Superior temporal gyrus (tissue), 1 donor: ENCODE data around the gene BMPR1A.

Experiments used
- DNase-seq: peaks from one replicate; pipeline ENCODE4 v3.0.0-alpha.2; 2016; ENCODE audit errors: extremely low spot score

Gene BMPR1A

GRCh38 chr10:86765548-86765947, 9.1 kb downstream of the BMPR1A start:
- DNase-seq = no peak

GRCh38 chr10:86768412-86769062, 12.1 kb downstream of the BMPR1A start:
- DNase-seq = no peak

DNA sequence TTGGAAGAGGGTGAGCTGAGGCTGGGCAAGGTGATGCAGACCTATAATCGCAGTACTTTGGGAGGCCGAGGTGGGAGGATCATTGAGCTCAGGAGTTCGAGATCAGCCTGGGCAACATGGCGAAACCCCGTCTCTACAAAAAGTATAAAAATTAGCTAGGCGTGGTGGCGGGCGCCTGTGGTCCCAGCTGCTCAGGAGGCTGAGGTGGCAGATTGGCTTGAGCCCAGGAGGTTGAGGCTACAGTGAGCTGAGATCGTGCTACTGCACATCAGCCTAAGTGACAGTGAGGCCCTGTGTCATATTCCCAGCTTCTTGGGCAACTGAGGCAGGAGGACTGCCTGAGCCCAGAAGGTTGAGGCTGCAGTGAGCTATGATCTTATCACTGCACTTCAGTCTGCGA, 13.6 kb downstream of the BMPR1A start:
- no peak for DNase-seq

- no peak for DNase-seq
Observed at GRCh38 chr10:86770412-86770960, 14.1 kb downstream of the BMPR1A start.

DNA sequence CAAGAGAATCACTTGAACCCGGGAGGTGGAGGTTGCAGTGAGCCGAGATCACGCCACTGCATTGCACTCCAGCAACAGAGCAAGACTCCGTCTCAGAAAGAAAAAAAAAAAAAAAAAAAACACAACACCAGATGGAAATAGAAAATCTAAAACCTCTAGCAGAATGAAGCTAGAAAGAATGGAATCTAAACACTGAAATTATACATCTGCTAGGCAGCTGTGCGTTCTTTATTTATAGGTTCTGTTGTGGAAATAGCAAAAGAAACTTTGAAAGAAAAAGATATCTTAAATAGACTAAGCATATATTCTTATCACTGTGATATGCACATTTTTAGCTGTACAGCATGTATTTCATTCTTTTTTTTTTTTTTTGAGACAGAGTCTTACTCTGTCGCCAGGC, 17.1 kb downstream of the BMPR1A start:
- DNase-seq = no peak

- no peak for DNase-seq
Observed at GRCh38 chr10:86775056-86775869, 18.8 kb downstream of the BMPR1A start.

GRCh38 chr10:86775870-86776180, 19.4 kb downstream of the BMPR1A start:
- no peak for DNase-seq

- DNase-seq = no peak
Observed at GRCh38 chr10:86779220-86780017, 23.0 kb downstream of the BMPR1A start.

DNA sequence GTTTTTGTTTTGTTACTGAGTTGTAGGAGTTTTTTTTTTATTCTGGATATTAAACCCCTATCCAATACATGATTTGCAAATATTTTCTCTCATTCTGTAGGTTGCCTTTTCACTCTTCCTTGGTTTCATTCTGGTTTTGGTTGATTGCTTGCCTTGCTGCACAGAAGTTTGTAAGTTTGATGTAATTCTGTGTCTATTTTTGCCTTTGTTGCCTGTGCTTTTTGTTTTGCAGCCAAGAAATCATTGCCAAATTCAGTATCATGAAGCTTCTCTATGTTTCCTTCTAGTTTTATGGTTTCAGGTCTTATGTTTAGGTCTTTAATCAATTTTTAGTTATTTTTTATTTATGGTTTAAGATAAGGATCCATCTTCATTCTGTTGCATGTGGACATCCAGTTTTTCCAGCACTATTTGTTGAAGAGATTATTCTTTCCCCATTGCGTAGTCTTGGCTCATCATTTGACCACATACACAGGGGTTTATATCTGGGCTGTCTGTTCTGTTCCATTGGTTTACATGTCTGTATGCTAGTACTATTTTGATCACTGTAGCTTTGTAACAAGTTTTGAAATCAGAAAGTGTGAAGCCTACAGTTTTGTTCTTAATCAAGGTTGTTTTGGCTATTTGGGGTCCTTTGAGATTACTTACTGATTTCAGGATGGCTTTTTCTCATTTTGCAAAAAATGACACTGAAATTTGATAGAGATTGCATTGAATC, 26.4 kb downstream of the BMPR1A start:
- no peak for DNase-seq

GRCh38 chr10:86785037-86785436, 28.6 kb downstream of the BMPR1A start:
- DNase-seq = no peak

GRCh38 chr10:86785968-86786367, 29.5 kb downstream of the BMPR1A start:
- DNase-seq = no peak

- no peak for DNase-seq
Observed at GRCh38 chr10:86786368-86786767, 29.9 kb downstream of the BMPR1A start.

DNA sequence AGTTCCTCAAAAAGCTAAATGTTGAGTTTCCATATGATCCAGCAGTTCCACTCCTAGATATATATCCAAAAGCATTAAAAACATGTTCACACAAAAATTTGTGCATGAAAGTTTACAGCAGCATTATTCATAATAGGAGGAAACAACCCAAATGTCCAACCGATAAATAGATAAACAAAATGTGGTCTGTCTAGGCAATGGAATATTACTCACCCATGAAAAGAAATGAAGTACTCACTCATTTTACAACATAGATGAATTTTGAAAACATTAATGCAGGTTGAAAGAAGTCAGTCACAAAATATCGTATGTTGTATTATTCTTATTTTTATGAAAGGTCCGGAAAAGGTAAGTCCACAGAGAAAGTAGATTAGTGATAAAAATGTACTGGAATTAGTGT, 34.0 kb downstream of the BMPR1A start:
- DNase-seq = no peak

- no peak for DNase-seq
Observed at GRCh38 chr10:86792461-86793167, 36.2 kb downstream of the BMPR1A start.

- no peak for DNase-seq
Observed at GRCh38 chr10:86793696-86794095, 37.3 kb downstream of the BMPR1A start.

GRCh38 chr10:86795353-86795752, 38.9 kb downstream of the BMPR1A start:
- DNase-seq = no peak

DNA sequence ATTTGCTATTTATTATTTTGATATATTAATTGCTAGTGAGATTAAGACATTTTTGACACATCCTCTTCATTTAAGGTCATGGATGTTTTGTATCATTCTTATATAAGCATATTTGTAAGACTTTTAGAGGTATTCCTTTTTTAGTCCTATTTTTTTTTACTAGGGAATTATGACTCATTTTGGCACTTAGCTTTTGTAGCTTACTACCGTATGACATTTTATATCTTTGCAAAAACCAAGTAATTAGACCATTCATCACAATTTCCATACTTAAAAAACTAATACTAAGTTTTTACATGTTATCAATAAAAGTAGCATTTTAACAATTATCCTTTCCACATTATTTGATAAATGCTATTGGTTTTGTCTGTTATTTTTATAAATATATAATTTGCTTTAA, 41.6 kb downstream of the BMPR1A start:
- no peak for DNase-seq

DNA sequence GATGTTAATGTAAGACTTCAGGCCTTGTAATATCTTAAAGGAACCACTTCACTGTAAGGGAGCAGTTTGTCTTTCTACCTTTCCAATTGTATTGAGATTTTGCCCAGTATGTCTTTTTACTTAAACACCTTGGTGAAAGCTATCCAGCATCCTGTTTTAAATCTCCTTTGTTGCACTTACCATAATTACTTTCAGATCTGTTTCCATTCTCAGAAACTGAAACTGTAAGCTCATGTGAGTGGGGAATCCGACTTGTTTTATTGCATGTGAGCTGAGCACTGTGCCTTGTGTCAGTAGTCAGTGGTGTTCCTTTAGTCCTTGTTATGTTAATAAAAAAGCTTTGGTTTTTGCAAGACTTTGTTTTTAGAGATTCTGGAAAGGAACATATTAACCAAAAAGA, 42.2 kb downstream of the BMPR1A start:
- peak; percentile 43 for DNase-seq

DNA sequence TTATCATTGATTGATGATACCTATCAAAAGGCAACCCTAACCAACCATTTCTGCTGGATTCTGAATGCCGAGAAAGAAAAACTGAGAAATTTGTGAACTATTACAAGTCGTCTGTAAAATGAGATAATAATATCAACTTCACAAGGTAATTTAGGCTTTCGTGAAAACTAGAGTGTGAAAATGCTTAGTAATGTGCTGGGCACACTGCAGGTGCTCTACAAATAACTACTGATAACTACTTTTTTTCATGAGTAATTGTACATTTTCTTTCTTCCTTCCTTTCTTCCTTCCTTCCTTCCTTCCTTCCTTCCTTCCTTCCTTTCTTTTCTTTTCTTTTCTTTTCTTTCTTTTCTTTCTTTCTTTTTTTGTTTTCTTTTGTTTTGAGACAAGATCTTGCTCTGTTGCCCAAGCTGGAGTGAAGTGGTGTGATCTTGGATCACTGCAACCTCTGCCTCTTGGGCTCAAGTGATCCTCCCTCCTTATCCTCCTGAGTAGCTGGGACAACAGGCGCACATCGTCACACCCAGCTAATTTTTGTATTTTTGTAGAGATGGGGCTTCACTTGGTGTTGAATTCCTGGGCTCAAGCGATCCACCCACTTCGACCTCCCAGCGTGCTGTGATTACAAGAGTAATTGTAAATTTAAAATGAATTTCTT, 42.9 kb downstream of the BMPR1A start:
- DNase-seq = no peak

GRCh38 chr10:86801995-86802394, 45.6 kb downstream of the BMPR1A start:
- no peak for DNase-seq
